DND-41 (cell line): ENCODE measurements around the gene TMEM132C.

Source experiments
- CTCF ChIP-seq: IDR thresholded peaks from 2 replicates; pipeline ENCODE4 v1.5.1; 2012; ENCODE audit warnings: borderline replicate concordance, low read length, moderate library complexity, mild to moderate bottlenecking; ENCODE audit not compliant: poor library complexity, severe bottlenecking; ENCODE audit errors: extremely low read depth
- EZH2 ChIP-seq: IDR thresholded peaks from 3 replicates; pipeline ENCODE4 v1.6.1; 2012; ENCODE audit warnings: borderline replicate concordance, low read depth, mild to moderate bottlenecking, moderate library complexity, low read length, inconsistent platforms; ENCODE audit not compliant: severe bottlenecking

- TF ChIP-seq EZH2 (no peak), CTCF (no peak)
These were observed 435.4 kb downstream of the TMEM132C start for GRCh38 chr12:128702371-128702770.
